ENCODE measurements around the gene ZFYVE19.
"Not testable (repeated sequence)": the region's sequence is repeated elsewhere in the genome, so short reads cannot be mapped to it uniquely, and the experiment has no call there.

The ZFYVE19 gene

DNA sequence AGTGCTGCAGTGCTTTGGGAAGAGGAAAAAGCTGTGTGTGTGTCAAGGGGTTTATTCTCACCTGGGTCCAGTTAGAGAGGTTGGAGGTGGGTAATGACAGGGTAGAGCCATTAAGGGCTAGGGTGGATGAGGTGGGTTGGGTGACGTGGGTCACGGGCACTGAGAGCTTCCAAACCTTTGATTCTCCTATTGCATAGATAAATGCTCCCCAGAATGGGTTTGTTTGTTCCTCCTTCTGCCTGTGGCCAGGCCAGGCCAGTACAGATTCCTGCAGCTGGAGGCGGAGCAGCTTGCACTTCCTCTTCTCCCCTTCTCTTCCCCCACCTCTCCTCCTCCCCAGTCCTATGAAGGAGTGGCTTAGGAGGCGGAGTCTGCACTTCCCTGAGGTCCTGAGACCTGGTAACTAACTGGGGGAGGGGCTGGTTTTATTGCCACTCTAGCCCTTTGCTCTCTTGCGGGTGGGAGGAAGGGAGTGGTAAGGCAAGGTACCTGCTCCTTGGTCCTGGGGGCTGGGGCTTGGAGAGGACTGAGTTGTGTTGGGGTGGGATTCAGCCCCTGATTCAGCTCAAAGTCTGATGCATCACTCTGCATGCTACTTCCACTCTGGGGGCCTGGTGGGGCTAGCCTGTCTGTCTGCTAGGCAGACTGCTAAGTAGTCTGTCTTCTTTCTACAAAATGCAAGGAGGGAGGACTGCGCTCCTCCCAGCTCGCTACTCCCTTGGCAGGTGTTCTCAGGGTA is 40.5 kb downstream of the ZFYVE19 start:
- DNase-seq: no peak

DNA sequence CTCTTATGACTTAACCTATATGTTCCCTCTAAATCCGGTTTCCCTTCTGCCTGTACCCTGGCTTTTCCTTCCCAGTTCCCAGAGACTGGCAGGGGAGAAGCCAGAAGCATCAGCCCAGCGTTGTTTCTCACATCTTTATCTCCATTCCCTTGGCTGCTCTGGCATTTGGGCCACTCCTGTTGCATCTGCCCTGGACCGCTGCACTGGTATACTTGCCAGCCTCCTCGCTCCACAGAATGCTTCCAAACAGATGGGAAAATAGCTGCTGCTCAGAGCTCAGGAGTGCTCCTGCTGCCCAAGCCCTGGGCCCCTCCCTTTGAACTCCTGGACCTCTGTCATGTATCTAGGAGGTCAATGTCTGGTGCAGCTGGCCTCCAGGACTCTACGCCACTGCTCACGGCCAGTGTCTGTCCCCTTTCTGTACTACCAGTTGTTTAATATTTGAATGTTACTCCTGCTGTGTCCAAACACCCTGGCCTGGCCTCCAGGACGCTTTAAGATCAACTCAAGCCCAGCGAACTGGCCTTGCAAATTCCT is 43.8 kb downstream of the ZFYVE19 start:
- DNase-seq: no peak

DNA sequence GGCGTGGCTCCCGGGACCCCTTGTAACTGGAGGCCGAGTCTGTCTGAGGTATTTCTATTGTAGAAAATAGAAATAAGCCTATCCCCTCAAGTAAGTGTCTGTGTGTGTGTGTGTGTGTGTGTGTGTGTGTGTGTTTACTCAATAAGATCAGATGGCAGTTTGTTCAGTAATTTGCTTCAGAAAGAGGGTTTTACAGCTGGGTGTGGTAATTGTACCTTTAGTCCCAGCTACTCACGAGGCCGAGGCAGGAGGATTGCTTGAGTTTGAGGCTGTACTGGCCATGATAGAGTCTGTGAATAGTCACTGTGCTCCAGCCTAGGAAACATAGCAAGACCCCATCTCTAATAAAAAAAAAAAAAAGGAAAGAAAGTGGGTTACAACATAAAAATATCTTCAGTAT is 45.6 kb downstream of the ZFYVE19 start:
- DNase-seq: no peak

DNA sequence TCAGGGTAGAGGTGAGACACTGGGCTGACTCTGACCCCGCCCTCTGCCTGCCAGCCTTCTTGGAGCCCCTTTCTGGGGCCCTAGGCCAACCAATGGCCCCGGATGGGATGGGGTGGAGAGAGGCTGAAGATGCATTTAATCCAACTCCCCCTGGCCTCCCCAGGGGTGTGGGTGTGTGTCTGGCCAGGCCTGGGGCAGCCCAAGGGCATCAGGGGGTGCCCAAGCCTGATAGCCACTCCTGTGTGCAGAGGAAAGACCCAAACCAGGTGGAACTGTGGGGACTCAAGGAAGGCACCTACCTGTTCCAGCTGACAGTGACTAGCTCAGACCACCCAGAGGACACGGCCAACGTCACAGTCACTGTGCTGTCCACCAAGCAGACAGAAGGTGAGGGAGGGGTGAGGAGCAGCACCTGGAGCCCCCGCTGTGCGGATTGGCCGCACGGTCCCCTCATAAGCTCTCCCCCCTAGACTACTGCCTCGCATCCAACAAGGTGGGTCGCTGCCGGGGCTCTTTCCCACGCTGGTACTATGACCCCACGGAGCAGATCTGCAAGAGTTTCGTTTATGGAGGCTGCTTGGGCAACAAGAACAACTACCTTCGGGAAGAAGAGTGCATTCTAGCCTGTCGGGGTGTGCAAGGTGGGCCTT is 46.5 kb downstream of the ZFYVE19 start:
- no peak for DNase-seq

DNA sequence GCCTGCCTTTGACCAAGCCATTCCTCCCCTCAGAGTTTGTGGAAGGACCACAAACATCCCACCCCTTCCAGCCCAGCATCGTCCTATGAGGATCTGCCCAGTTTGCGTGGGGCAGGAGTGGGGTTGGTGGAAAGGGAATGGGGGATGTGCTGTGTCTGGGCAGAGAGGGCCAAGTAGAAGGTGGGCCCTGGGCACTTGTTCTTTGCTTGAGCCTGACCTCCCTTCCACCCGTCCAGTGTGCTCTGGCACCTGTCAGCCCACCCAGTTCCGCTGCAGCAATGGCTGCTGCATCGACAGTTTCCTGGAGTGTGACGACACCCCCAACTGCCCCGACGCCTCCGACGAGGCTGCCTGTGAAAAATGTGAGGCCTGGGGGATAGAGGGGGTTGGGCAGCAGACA is 47.3 kb downstream of the ZFYVE19 start:
- no peak for DNase-seq

DNA sequence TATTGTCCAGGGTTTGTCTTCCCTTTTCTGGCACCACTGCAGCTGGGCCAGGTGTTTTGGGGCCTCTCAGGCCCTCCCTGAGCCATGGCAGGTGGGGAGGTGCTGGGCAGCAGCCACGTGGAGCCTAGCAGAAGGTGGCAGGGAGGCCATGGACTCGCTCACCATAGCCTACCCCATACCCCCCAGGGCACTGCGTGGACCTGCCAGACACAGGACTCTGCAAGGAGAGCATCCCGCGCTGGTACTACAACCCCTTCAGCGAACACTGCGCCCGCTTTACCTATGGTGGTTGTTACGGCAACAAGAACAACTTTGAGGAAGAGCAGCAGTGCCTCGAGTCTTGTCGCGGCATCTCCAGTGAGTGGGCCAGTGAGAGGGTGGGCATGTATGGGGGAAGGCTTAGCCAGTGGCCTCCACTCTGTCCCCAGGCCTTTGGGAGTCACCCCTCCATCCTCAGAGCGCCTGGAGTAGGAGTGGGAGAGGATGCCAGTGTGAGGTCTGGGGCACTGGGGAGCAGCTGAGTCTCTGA is 48.9 kb downstream of the ZFYVE19 start:
- DNase-seq: no peak

DNA sequence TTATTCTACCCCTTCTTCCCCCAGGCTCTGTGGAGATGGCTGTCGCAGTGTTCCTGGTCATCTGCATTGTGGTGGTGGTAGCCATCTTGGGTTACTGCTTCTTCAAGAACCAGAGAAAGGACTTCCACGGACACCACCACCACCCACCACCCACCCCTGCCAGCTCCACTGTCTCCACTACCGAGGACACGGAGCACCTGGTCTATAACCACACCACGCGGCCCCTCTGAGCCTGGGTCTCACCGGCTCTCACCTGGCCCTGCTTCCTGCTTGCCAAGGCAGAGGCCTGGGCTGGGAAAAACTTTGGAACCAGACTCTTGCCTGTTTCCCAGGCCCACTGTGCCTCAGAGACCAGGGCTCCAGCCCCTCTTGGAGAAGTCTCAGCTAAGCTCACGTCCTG is 49.9 kb downstream of the ZFYVE19 start:
- DNase-seq: no peak

DNA sequence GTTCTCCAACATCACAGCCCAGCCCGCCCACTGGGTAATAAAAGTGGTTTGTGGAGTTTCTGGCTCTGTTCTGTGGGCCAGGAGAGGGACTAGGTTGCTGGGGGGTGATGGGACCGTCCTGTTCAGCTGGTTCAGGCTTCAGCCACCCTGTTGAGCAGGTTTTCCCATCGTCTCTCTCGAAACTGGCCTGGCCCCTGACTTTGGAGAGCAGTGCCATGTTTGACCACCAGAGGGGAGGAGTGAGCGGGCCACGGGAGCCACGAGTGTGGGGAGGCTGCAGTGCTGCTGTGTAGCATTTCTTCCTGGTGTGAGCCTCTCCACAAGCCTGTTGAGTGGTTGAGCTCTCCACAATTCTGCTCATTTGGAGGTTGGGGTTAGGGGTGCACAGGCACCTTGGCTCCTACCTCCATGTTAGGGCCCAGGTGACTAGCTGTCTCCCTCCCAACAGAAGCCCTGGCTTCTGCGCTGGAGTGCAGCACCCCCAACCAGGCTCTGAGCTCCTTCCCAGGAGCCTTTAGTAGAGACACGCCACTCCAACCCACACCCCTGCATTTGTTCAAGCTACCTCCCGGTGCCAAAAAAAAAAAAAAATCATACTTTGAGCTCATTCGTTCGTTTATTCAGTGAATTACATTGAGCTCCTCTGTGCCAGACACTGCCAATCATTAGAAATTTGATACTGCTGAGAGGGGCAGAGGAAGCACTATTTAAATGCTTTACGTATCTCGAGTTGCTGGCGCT is 50.9 kb downstream of the ZFYVE19 start:
- peak; percentile 78 for DNase-seq

DNA sequence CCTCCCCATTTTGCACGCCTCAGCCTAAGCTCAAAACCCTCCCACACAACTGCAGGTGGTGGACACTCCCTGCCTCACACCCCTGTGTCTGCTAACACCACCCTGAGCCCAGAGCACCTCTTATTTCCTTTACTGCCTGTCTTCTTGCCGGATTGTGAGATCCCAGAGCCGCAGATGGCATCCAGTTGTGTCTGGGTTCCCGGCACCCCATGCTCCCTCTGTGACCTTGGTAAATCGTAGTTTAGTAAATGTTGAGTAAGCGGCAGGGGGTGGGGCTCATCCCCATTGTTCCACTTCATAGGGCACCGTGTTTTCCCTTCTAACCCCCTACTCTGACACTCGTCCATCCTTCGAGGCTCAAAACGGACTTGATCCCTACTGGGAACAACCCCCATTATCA is 51.8 kb downstream of the ZFYVE19 start:
- DNase-seq: no peak

DNA sequence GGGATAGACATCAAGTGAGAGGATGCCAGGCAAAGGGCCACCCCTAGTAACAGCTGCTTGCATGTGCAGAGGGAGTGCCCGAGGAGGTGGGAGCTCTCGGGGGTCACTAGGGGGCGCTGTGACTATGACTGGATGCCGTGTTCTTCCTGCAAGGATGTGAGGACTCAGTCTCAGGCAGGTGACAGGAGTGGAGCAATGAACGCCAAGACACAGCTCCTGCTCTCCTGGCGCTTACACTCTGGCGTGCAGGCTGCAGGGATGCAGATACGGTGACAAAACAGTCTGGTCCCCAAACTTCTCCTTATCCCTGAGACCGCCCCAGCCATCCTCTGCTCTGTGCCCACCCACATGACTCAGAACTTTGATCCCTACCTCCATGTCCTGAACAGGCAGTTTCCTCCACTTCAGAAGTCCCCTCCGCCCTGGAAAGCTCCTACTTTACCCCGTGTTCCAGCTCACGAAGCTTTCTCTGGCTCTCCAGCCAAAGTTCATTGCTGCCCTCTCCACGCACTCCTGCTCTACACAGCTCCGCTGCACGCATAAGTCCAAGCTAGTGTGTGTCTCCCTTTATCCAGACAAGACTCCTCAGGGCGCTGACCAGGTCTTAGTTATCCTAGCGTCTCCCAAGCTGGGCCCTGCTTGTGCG is 52.4 kb downstream of the ZFYVE19 start:
- DNase-seq: peak; percentile 83

DNA sequence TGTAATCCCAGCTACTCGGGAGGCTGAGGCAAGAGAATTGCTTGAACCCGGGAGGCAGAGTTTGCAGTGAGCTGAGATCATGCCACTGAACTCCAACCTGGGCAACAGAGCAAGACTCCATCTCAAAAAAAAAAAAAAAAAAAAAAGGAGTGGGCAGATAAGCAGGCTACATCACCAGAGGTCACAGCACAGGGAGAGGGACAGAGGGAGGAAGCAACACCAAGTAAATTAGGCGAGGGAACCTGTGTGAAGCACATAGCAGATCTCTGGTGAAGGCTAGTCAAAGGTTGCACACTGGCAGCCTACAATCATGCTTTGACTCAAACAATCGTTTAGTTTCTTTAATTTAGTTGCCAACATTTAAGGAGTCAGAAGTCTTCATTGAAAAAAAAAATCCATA is 54.3 kb downstream of the ZFYVE19 start:
- not testable (repeated sequence) for DNase-seq

DNA sequence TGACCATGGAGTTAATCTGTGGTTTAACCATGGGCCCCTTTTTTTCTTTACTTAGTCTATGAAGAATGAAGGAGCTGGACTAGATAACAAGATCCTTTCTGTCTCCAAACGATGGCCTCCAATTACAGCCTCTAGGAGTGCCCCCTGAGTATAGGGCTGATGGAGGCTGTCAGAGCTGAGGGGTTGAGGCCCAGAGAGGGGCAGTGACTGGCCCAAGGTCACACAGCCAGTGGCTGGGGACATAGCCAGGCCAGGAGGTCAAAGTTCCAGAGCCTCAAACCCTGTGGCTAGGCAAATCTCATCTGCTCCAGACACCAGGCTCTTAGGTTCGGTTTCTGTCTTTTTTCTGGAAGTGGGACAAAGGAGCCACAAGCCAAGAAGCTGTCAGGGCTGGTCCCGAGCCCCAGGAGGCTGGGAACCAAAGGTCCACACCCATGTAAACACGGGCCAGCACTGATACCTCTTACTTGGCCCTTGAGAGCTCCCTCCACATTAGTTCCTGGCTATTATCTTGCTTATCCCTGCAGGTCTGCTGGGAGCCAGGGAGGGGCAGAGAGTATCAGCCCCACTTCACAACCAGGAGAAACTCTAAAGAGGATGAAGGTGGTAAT is 56.9 kb downstream of the ZFYVE19 start:
- no peak for DNase-seq

All from stimulated activated CD4-positive, alpha-beta T cell treated with anti-CD3 and anti-CD28 coated beads, Interleukin-12 subunit alpha, Interleukin-12 subunit beta, amount 100 ng/mL, for 4 hours (primary cell).